Stimulated activated memory B cell treated with anti-CD40 and anti-IgM and Interleukin-4, amounts not matched to agents 10 μg/mL and 1 μg/mL and 100 μg/mL, for 72 hours (primary cell): ENCODE results near the gene SLC25A10.
"Not testable (repeated sequence)": the region's sequence is repeated elsewhere in the genome, so short reads cannot be mapped to it uniquely, and the experiment has no call there.

Experiments
- ATAC-seq: fragments of 150-1000 bp; cut with Tn5 transposase; 2 replicates; pipeline ENCODE4 v1.10.0; 2021
- H3K27ac Mint-ChIP-seq: one replicate; pipeline ENCODE4 v1.8.0; 2022; ENCODE audit warnings: mild to moderate bottlenecking, mixed read lengths
- H3K27me3 Mint-ChIP-seq: one replicate; pipeline ENCODE4 v1.8.0; 2022; ENCODE audit warnings: mixed read lengths
- H3K36me3 Mint-ChIP-seq: one replicate; pipeline ENCODE4 v1.8.0; 2022; ENCODE audit warnings: mixed read lengths
- H3K4me1 Mint-ChIP-seq: one replicate; pipeline ENCODE4 v1.8.0; 2022; ENCODE audit warnings: mixed read lengths
- H3K4me3 Mint-ChIP-seq: one replicate; pipeline ENCODE4 v1.8.0; 2022; ENCODE audit warnings: mild to moderate bottlenecking, moderate library complexity, mixed read lengths
- H3K9me3 Mint-ChIP-seq: one replicate; pipeline ENCODE4 v1.8.0; 2022; ENCODE audit warnings: mixed read lengths

SLC25A10 gene, protein sequence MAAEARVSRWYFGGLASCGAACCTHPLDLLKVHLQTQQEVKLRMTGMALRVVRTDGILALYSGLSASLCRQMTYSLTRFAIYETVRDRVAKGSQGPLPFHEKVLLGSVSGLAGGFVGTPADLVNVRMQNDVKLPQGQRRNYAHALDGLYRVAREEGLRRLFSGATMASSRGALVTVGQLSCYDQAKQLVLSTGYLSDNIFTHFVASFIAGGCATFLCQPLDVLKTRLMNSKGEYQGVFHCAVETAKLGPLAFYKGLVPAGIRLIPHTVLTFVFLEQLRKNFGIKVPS

DNA sequence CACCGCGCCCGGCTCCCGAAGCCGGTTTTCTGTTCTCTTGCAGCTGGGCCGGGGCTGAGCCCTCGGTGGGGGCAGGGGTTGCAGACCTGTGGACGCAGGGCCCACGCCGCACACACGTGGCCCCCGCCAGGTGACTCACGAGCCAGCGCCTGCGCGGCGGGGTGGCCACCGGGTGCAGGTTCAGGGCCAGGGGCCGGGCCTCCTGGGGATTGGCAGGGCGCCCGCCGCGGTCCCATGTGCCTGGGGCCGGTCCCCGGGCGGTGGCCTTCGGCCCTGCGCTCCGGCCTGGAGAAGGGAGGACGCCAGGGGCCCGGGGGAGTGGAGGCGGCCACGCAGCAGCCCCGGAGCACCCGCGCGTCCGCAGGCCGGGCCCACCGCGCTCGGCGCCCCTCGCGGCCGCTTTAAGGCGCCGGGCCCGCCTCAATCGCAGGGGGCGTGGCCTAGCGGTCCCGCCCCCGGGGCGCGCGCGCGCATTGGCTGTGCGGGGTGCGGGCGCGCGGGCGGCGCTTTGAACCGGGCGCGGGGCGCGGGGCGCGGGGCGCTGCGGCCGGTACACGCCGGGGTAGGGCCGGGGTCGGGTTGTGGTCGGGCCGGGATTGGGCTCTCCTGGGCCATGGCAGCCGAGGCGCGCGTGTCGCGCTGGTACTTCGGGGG is at the start of gene SLC25A10:
Gene SLC25A10 (plus strand): TSS at position 471 of the 654 bp plus-strand sequence. CDS start 143 bp downstream, at position 614.
- H3K4me3 Mint-ChIP-seq = peak within 1 kb of the TSS; percentile 79
- no peaks in the 10 kb centered on the region for H3K27me3 Mint-ChIP-seq
- peaks cover 20% of the 10 kb centered on the region for H3K4me1 Mint-ChIP-seq
- H3K27ac Mint-ChIP-seq = peak within 1 kb of the TSS; percentile 74
- no peaks in the 10 kb centered on the region for H3K9me3 Mint-ChIP-seq
- ATAC-seq = peak; percentile 87
- peaks cover 6% of the 10 kb centered on the region for H3K36me3 Mint-ChIP-seq

DNA sequence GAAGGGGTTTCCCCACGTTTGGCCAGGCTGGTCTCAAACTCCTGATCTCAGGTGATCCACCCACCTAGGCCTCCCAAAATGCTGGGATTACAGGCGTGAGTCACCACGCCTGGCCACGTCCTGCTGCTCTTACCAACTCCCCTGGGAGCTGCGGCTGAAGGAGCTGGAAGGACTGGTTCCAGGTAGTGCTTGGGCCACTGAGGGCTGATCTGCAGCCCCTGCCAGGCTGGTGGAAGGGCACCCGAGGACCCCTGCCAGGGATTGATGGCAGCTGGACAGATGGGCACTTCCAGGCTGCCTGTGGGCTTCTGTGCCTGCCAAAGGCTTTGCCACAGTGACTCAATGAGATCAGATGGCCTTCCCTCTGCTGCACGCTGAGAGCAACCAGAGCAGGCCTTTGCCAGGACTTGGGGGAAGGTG is 48.0 kb upstream of the SLC25A10 start:
- H3K4me1 Mint-ChIP-seq = peaks cover 36% of the 10 kb centered on the region
- ATAC-seq = no peak
- H3K9me3 Mint-ChIP-seq = no peaks in the 10 kb centered on the region
- H3K4me3 Mint-ChIP-seq = no peak overlapping the region
- no peaks in the 10 kb centered on the region for H3K27me3 Mint-ChIP-seq
- H3K27ac Mint-ChIP-seq = no peak overlapping the region
- H3K36me3 Mint-ChIP-seq = peaks cover 16% of the 10 kb centered on the region

DNA sequence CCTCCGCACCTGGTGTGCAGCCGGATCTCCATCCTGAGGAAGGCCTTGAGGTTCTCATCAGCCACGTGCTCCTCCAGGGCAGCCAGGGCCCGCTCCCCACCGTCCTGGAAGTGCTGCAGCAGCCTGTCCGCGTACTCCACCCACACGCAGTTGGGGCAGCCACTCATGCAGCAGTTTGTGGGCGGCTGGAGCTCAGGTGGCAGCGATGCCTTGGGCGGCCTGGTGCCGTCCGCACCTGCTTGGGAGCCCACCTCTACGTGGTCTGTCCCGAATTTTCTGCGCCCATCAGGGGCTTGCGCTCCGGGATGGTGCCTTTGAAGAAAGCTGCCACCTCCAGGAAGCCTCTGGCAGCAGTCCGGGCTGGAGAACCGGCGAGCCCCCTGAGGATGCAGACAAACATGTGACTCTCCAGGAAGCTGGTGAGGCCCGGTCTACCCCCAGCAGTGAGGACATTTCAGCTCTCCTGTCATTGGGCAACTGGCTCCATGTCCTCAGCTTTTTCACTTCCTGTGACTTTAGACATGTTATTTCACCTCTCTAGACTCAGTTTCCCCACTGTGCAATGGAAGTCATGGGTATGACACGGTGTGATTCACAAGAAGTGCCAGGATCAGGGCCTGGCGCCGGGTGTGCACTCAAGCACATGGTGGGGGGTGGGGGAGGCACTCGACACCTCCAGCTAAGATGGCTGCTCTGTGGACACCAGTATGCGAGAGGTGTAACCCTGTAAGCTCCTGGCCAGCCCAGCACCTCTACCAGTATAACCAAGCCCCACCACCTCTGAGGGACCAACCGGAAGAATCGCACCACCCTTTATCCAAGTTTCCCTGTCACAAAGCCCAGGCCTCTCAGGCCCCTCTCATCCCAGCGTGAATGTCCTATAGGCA is 46.6 kb upstream of the SLC25A10 start:
- ATAC-seq = peak; percentile 57
- H3K27ac Mint-ChIP-seq = peak overlapping the region; percentile 88
- H3K36me3 Mint-ChIP-seq = peaks cover 23% of the 10 kb centered on the region
- H3K27me3 Mint-ChIP-seq = no peaks in the 10 kb centered on the region
- no peaks in the 10 kb centered on the region for H3K9me3 Mint-ChIP-seq
- H3K4me1 Mint-ChIP-seq = peaks cover 43% of the 10 kb centered on the region
- H3K4me3 Mint-ChIP-seq = peak overlapping the region; percentile 93

DNA sequence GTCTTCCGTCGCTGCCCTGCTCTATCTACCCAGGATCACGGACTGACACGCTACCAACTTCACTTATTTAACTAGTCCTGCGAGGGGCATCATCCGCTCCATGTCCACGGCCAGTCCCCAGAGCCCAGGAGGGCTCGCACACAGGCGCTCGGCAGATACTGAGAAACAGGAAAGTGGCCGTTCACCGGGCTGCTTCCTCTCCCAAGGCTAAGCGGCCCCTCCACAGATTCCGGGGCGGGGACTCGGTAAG is 46.1 kb upstream of the SLC25A10 start:
- H3K27me3 Mint-ChIP-seq = no peaks in the 10 kb centered on the region
- no peak for ATAC-seq
- peak overlapping the region; percentile 88 for H3K27ac Mint-ChIP-seq
- H3K36me3 Mint-ChIP-seq = peaks cover 23% of the 10 kb centered on the region
- H3K9me3 Mint-ChIP-seq = no peaks in the 10 kb centered on the region
- peak overlapping the region; percentile 93 for H3K4me3 Mint-ChIP-seq
- H3K4me1 Mint-ChIP-seq = peaks cover 43% of the 10 kb centered on the region

DNA sequence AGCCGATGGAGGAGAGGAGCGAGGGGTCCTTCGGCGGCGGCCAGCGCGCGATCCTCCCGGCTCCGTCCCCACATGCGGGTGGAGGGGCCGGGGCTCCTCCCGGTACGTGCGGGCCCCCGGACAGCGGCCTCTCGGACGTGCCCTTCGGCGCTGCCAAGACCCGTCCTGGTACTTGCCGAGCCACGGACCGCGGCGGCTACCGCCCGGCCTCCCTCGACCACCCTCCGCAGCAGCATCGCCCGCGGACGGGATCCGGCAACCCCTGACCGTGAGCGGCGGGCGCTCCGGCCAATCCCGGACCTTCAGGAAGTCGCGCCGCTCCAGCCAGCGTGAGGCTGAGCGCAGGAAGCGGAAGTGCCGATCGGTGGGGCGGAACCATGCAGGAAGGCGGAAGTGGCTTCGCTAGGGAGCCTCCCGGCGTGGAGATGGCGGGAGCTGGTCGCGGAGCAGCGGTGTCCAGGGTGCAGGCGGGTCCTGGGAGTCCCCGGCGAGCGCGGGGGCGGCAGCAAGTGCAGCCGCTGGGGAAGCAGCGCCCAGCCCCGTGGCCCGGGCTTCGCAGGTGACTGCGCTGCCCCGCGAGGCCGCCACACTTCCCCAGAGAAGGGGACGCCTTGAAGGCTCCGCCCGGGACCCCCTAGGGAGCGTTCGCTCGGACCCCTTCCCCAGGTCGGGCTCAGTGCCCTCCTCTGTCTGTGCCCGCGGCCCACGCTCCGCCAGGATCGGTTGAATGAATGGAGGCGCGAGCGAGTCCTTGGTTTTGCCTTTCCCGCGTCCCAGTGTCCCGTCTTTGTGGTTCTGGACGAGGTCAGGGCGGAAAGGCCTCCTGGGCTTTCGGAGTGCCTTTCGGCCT is 45.5 kb upstream of the SLC25A10 start, which contains the start of the genes CCDC137 and OXLD1:
Gene CCDC137 (plus strand): TSS at position 396 of the 850 bp plus-strand sequence. CDS start 30 bp downstream, at position 426.
Gene OXLD1 (minus strand): TSS at position 264 of the 850 bp plus-strand sequence. CDS start 28 bp downstream, at position 236.
- ATAC-seq = peak; percentile 98
- Mint-ChIP-seq H3K4me3 (peak within 1 kb of the TSS; percentile 93), H3K9me3 (no peaks in the 10 kb centered on the region), H3K4me1 (peaks cover 43% of the 10 kb centered on the region), H3K36me3 (peaks cover 29% of the 10 kb centered on the region), H3K27ac (peak within 1 kb of the TSS; percentile 88), H3K27me3 (no peaks in the 10 kb centered on the region)

DNA sequence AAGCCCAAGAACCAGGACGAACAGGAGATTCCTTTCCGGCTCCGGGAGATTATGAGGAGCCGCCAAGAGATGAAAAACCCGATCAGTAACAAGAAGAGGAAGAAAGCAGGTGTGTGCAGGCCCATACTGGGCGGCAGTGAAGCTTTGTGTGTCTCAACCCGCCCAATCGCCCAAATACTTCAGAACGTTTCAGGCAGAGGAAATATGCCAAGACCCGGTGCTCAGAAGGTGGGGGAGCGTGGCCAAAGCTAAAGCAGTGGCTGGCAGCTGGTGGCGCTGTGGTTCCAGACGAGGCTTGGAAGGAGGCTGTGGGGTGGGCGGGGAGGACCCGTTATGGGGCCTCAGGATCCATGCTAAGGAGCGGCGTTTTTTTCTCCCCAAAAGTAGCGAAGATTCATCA is 44.3 kb upstream of the SLC25A10 start:
- Mint-ChIP-seq H3K27ac (peak overlapping the region; percentile 88), H3K4me1 (peaks cover 43% of the 10 kb centered on the region), H3K4me3 (peak overlapping the region; percentile 93), H3K36me3 (peaks cover 41% of the 10 kb centered on the region), H3K9me3 (no peaks in the 10 kb centered on the region), H3K27me3 (no peaks in the 10 kb centered on the region)
- no peak for ATAC-seq

DNA sequence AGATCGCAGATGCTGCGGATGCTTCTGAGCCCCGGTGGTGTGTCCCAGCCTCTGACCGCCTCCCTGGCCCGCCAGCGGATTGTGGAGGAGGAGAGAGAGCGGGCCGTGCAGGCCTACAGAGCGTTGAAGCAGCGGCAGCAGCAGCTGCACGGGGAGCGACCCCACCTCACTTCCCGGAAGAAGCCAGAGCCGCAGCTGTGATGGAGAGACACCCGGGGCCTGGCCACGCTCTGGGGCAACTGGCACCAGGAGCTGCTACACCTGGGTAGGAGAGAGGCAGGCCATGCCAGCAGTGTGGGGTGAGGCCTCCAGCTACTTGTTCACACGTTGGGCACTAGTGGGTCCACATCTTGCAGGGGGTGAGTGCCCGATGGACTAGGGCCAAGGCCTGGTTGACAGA is 39.6 kb upstream of the SLC25A10 start:
- ATAC-seq = no peak
- peaks cover 29% of the 10 kb centered on the region for H3K4me1 Mint-ChIP-seq
- no peaks in the 10 kb centered on the region for H3K27me3 Mint-ChIP-seq
- no peaks in the 10 kb centered on the region for H3K9me3 Mint-ChIP-seq
- H3K27ac Mint-ChIP-seq = no peak overlapping the region
- H3K4me3 Mint-ChIP-seq = no peak overlapping the region
- H3K36me3 Mint-ChIP-seq = peaks cover 51% of the 10 kb centered on the region

DNA sequence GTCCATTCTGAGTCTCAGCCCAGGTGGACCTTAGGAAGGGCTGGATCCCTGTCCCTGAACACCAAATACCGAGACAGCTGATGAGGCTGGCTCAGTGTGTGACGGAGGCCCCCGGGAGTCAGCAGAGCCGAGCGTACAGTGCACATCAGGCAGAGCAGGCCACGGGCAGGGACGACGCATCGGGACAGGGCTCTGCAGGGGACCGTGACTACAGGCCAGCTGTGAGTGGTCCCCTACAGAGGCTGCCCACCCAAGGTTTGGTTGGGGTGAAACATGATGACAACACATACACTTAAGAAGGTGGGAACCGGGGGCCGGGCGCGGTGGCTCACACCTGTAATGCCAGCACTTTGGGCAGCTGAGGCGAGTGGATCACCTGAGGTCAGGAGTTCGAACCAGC is 39.1 kb upstream of the SLC25A10 start:
- Mint-ChIP-seq H3K27me3 (no peaks in the 10 kb centered on the region), H3K4me3 (no peak overlapping the region), H3K36me3 (peaks cover 47% of the 10 kb centered on the region), H3K4me1 (peaks cover 25% of the 10 kb centered on the region), H3K9me3 (no peaks in the 10 kb centered on the region), H3K27ac (no peak overlapping the region)
- ATAC-seq = no peak

DNA sequence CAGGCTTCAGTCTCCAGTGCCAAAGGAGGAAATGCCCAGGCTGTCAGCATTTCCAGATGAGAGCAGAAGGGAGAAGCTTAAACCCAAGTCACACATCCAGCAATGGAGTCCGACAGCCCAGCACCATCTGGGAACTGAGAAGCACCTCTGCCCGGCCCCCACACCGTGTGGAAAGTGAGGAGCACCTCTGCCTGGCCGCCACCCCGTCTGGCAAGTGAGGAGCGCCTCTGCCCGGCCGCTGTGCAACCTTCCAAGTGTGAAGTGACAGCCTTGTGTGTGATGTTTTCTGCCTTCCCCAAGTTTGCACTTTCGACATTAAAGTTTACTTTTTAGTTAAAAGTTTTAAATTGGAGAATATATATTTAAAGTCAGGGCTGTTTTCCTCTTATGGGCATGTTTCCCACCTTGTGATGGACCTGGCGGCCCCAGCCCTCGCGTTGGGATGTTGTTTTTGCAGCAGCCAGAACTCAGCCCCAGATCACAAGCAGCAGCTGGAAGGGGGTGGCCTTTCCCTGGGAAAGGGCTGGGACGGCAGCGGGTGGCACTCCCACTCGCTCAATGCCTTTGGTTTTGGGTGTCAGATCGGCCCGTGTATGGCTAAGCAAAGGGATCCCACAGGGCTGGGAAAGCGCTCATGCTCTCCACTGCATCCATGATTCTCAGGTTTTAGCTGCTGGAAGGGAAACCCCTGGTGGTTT is 38.4 kb upstream of the SLC25A10 start:
- ATAC-seq = no peak
- no peak overlapping the region for H3K27ac Mint-ChIP-seq
- peaks cover 42% of the 10 kb centered on the region for H3K36me3 Mint-ChIP-seq
- peaks cover 17% of the 10 kb centered on the region for H3K4me1 Mint-ChIP-seq
- no peak overlapping the region for H3K4me3 Mint-ChIP-seq
- no peaks in the 10 kb centered on the region for H3K9me3 Mint-ChIP-seq
- H3K27me3 Mint-ChIP-seq = no peaks in the 10 kb centered on the region

DNA sequence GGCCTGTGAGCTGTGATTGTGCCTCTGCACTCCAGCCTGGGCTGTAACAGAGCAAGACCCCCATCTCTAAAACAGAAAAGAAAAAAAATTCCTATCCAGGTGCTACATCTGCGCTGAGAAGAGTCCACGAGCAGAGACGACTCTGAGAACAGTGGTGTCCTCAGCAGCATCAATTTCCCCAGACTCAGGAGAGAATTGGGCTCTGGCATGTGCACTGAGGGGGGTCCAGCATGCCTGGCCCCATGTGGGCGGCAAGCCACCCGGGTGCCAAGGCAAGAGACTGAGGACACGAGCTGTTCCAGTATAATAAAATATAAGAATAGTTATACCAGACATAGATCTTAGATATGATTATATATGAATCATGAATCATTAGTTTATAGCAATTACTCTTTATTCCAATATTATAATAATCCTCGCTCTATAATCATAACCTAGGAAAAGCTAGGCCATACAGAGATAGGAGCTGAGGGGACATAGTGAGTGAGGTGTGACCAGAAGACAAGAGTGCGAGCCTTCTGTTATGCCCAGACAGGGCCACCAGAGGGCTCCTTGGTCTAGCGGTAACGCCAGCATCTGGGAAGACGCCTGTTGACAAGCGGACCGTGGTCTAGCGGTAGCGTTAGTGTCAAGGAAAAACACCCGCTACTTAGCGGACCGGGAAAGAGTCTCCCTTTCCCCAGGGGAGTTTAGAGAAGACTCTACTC is 36.4 kb upstream of the SLC25A10 start:
- H3K27me3 Mint-ChIP-seq, ATAC-seq, H3K4me3 Mint-ChIP-seq, H3K27ac Mint-ChIP-seq, H3K9me3 Mint-ChIP-seq, H3K4me1 Mint-ChIP-seq: not testable (repeated sequence)
- H3K36me3 Mint-ChIP-seq = peaks cover 34% of the 10 kb centered on the region

DNA sequence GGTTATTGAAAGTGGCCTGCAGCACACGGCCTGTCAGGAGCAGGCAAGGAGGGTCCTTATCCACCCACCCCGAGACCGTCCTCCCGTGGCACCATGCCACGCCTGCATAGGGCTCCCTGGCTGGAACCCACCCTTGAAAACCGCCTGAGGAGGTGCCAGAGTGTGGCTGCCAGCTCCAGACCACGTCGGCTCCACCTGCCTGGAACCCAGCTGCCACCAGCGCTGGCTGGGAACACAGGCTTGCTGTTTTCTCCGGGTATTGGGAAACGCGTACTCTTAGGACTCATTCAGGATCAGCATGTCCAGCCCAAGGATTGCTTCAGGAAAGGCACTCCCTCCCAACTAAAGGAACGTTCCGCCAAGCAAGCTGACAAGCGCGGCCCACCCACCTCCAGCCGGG is 35.2 kb upstream of the SLC25A10 start:
- H3K4me3 Mint-ChIP-seq = no peak overlapping the region
- H3K27me3 Mint-ChIP-seq = no peaks in the 10 kb centered on the region
- H3K9me3 Mint-ChIP-seq = no peaks in the 10 kb centered on the region
- ATAC-seq = no peak
- peaks cover 26% of the 10 kb centered on the region for H3K36me3 Mint-ChIP-seq
- peaks cover 15% of the 10 kb centered on the region for H3K4me1 Mint-ChIP-seq
- H3K27ac Mint-ChIP-seq = no peak overlapping the region

DNA sequence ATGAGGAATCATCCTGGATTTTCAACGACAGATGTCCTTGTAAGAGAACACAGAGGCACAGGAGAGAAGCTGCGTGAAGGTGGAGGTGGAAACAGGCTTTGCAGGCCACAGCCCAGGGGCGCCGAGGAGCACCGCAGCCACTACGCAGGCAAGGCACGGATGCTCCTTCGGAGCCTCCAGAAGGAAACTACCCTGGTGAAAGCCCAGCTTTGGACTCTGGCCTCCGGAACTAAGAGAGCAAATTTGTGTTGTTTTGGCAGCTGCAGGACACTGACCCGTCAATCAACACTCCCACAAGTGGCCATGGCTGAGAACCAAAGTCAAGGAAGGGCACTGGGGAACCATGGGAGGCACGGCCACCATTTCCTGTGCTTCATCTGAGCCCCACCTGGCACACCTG is 31.9 kb upstream of the SLC25A10 start:
- Mint-ChIP-seq H3K4me3 (no peak overlapping the region), H3K9me3 (no peaks in the 10 kb centered on the region), H3K27ac (no peak overlapping the region), H3K27me3 (no peaks in the 10 kb centered on the region), H3K36me3 (no peaks in the 10 kb centered on the region), H3K4me1 (peaks cover 32% of the 10 kb centered on the region)
- no peak for ATAC-seq

DNA sequence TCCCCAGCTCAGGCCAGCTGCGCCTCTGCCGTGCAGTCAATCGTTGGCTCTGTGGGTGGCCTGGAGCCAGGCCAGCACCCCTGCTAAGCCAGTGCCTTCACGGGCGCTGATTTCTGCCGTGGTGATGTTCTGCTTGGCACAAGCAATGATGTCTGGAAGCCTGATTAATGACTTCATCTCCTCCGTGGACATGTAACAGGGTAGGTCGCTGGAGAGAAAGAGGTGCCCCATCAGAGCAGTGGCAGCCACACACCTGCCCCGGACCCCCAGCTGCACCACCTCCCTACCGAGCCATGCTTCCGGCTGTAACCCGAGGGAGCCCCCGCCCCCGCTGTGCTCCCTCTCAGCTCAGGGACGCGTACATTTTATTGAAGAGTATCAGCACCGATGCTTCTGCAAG is 30.4 kb upstream of the SLC25A10 start:
- H3K27ac Mint-ChIP-seq = no peak overlapping the region
- no peaks in the 10 kb centered on the region for H3K27me3 Mint-ChIP-seq
- no peaks in the 10 kb centered on the region for H3K9me3 Mint-ChIP-seq
- peak overlapping the region; percentile 12 for H3K4me3 Mint-ChIP-seq
- H3K4me1 Mint-ChIP-seq = peaks cover 38% of the 10 kb centered on the region
- H3K36me3 Mint-ChIP-seq = peaks cover 7% of the 10 kb centered on the region
- no peak for ATAC-seq
